GM12891 (cell line): ENCODE measurements around the gene PTPRCAP.

Experiments used
- POLR2AphosphoS5 ChIP-seq: IDR thresholded peaks from 2 replicates; pipeline ENCODE4 v1.6.1; 2011; ENCODE audit warnings: low read depth, low read length, control low read depth
- TAF1 ChIP-seq: IDR thresholded peaks from 2 replicates; pipeline ENCODE4 v1.6.1; 2011; ENCODE audit warnings: low read depth, low read length, control low read depth

GRCh38 chr11:67397986-67398660, 39.4 kb downstream of the PTPRCAP start:
- TF ChIP-seq POLR2AphosphoS5 = no peak
- no peak for TF ChIP-seq TAF1
